Measurements from ENCODE around the gene GON7. TPM values are rescaled to one million over a fixed set of nuclear protein-coding genes. Genes with fewer than 3 reads are reported as not detected.
"Not testable (repeated sequence)": the region's sequence is repeated elsewhere in the genome, so short reads cannot be mapped to it uniquely, and the experiment has no call there.

GON7 gene, protein sequence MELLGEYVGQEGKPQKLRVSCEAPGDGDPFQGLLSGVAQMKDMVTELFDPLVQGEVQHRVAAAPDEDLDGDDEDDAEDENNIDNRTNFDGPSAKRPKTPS
- 14.8 and 15.7 TPM in 2 replicates for total RNA-seq

DNA sequence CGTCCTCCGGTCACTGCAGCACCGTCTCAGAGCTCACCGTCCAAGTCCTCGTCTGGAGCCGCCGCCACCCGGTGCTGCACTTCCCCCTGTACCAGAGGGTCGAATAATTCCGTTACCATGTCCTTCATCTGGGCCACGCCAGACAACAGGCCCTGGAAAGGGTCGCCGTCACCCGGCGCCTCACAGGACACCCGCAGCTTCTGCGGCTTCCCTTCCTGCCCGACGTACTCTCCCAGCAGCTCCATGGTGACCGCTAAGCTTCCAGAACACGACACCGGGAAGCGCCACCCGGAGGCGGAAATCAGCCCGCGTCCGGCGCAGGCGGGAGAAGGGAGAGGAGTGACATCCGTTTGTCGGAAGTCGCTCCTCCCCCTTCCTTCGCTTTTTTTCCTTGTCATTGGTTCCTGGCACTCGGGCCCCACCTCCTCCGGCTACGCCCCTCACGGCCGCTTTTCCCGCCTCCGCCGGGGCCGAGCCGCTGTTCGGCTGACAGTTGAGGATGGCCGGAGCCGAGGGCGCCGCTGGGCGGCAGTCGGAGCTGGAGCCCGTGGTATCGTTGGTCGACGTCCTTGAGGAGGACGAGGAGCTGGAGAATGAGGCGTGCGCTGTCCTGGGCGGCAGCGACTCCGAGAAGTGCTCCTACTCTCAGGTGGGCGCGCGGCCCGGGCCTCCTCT lies at the start of gene GON7, which contains the start of gene UBR7:
Gene GON7, minus strand, starts transcription at position 273 of the 675 bp plus-strand sequence. Its CDS starts 28 bp downstream, at position 245.
Gene UBR7, plus strand, starts transcription at position 464 of the 675 bp plus-strand sequence. Its CDS starts 36 bp downstream, at position 500.
- peak; percentile 89 for DNase-seq (ENCODE audit: low spot score)
- intact Hi-C loops (cut with micrococcal nuclease) = loop anchor here (1.0 to 5.0 kb wide), 5 partner anchors 22 to 412 kb away; partner anchors contain the start of genes BTBD7, GOLGA5 and LYSET
- Mint-ChIP-seq H3K4me3 (peak within 1 kb of the TSS; percentile 99), H3K4me1 (ENCODE audit: low read depth) (peaks cover 48% of the 10 kb centered on the region), H3K36me3 (ENCODE audit: low read depth) (peaks cover 21% of the 10 kb centered on the region), H3K9me3 (no peaks in the 10 kb centered on the region), H3K27me3 (ENCODE audit: insufficient read depth) (no peaks in the 10 kb centered on the region), H3K27ac (peak within 1 kb of the TSS; percentile 93)

DNA sequence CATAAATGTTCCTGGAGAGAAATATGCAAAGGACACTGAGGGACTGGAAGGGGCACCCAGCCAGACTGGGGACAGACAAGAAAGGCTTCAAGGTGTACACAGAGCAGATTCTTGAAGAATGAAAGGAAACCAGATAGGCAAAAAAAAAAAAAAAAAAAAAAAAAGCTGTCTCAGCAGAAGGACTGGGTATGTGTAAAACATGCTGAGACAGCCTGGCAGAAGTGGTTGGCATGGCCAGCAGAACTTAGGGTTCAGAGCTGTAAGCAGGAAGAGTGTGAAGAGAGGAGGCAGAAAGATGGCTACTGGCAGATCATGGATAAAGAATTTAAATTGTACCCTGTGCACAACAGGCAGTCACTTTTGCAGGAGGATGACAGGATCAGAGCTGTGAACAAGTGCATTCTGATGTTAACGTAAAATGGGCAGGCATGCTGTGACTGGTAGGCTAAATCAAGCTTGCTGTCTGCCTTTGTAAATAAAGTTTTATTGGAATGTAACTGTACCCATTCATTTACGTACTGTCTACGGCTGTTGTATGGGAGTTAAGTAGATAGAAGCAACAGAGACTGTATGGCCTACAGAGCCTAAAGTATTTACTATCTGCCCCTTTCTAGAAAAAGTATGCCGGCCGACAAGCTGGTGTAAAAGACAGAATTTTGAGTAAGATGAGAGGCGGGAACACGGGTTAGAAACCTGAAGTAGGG lies 42.4 kb upstream of the GON7 start:
- no peaks in the 10 kb centered on the region for H3K4me1 Mint-ChIP-seq (ENCODE audit: low read depth)
- no peak for DNase-seq (ENCODE audit: low spot score)
- no peaks in the 10 kb centered on the region for H3K27me3 Mint-ChIP-seq (ENCODE audit: insufficient read depth)
- no peak overlapping the region for H3K27ac Mint-ChIP-seq
- no peaks in the 10 kb centered on the region for H3K9me3 Mint-ChIP-seq
- intact Hi-C loops (cut with micrococcal nuclease) = no loop called here
- no peak overlapping the region for H3K4me3 Mint-ChIP-seq
- H3K36me3 Mint-ChIP-seq (ENCODE audit: low read depth) = peaks cover 17% of the 10 kb centered on the region

DNA sequence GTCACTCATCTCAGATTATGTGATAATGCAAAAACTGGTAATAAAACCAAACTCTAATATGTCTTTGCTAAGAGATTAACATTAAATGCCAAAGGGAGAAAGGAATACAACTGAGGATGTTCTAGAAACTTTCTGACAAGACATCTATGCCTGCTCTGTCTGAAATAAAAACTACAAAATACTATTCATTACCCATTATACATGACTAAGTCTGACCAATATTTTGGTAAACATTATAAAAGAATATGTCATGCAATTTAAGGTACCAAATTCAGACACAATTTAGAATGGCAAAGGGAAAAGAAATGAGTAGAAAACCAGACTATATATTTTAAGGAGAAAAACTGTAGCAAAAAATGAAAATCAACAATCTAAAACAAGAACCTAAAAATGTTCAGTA lies 39.7 kb upstream of the GON7 start:
- intact Hi-C loops (cut with micrococcal nuclease) = no loop called here
- Mint-ChIP-seq H3K27ac (no peak overlapping the region), H3K4me3 (no peak overlapping the region), H3K27me3 (ENCODE audit: insufficient read depth) (no peaks in the 10 kb centered on the region), H3K4me1 (ENCODE audit: low read depth) (no peaks in the 10 kb centered on the region), H3K36me3 (ENCODE audit: low read depth) (peaks cover 27% of the 10 kb centered on the region), H3K9me3 (no peaks in the 10 kb centered on the region)
- no peak for DNase-seq (ENCODE audit: low spot score)

DNA sequence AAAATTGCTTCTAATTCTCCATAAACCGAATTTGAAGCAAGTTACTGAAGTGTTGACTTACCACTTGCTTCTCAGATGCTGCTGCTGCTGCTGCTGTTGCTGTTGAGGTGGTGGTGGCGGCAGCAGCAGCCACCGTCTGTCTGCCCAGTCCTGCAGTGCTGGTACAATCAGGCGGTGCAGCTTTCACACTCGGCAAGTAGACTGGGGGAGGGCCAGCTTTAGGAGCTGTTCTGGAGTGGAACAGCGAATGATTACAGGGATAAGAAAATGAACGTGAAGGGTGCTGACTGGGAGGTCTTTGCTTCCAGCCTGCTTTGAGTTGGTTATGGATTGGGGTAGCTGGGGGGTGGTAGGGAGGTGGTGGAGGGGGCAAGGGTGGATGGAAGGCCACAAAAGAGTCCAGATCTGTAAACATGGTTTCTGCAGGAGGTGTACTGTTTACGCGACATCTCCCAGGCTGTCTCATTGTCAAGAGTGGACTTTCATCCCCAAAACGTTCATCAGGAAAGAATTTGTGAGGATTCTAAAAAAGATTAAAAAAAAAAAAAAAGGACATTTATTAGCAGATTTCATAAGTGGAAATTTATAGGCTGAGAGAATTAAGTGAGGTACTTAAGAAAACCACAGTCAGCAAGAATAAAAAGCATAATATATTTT lies 39.0 kb upstream of the GON7 start:
- Mint-ChIP-seq H3K4me3 (no peak overlapping the region), H3K9me3 (no peaks in the 10 kb centered on the region), H3K27ac (no peak overlapping the region), H3K36me3 (ENCODE audit: low read depth) (peaks cover 27% of the 10 kb centered on the region), H3K4me1 (ENCODE audit: low read depth) (no peaks in the 10 kb centered on the region), H3K27me3 (ENCODE audit: insufficient read depth) (no peaks in the 10 kb centered on the region)
- intact Hi-C loops (cut with micrococcal nuclease) = no loop called here
- DNase-seq (ENCODE audit: low spot score) = no peak

DNA sequence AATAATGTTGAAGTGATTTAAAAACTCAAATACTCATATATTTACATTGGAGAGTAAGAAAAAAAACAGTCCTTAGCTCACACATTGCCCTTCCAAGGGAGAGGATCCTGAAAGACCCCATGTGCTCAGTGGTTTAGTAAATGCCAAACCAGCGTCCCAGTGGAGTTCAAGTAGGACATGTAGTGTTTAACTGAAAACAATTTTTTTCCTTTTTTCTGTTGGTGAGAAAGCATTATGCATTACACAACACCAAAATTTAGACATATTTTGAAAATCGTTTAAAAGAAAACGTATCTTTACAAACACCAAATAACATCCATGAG lies 33.8 kb upstream of the GON7 start:
- DNase-seq (ENCODE audit: low spot score) = no peak
- Mint-ChIP-seq H3K27ac (no peak overlapping the region), H3K27me3 (ENCODE audit: insufficient read depth) (no peaks in the 10 kb centered on the region), H3K9me3 (no peaks in the 10 kb centered on the region), H3K4me1 (ENCODE audit: low read depth) (no peaks in the 10 kb centered on the region), H3K36me3 (ENCODE audit: low read depth) (peaks cover 17% of the 10 kb centered on the region), H3K4me3 (no peak overlapping the region)
- intact Hi-C loops (cut with micrococcal nuclease) = no loop called here

DNA sequence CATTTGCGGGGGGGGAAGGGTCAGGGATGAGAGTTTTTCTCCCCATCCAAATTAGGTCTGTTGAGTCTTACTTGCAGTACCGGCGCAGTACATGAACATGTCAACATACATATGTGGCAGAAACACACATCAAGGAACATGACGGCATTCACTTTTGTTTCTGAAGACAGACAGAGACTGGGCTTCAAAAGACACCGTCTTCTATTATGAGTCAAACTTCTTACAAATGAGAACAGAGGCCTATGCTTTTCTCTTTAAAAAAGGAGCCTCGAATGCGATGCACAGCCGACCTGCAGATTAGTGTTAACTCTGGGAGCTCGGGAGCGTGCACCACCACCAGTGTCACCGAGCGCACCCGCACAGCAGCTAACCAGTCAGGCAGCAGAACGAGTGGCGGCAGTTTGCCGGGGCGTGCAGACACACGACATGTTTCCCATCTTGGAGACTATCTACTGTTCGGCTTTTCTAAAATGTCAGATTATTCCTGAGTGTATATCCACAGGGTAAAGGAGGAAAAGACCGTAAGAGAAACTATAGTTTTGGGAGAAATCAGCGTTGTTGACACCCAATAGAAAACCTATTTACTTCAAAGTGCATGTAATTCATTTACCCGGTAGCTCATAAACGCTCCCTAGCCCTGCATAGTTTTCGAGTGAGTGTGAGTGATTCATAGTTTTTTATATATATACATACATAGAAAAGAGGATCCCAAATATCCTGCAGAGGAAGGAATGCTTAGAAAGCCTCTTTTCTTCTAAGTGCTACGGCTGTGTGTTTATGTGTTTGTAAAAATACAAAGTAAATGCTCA lies 33.2 kb upstream of the GON7 start:
- intact Hi-C loops (cut with micrococcal nuclease) = no loop called here
- H3K27me3 Mint-ChIP-seq (ENCODE audit: insufficient read depth) = peaks cover 2% of the 10 kb centered on the region
- DNase-seq (ENCODE audit: low spot score) = no peak
- H3K4me1 Mint-ChIP-seq (ENCODE audit: low read depth) = no peaks in the 10 kb centered on the region
- no peaks in the 10 kb centered on the region for H3K9me3 Mint-ChIP-seq
- no peak overlapping the region for H3K4me3 Mint-ChIP-seq
- H3K27ac Mint-ChIP-seq = no peak overlapping the region
- H3K36me3 Mint-ChIP-seq (ENCODE audit: low read depth) = peaks cover 13% of the 10 kb centered on the region

DNA sequence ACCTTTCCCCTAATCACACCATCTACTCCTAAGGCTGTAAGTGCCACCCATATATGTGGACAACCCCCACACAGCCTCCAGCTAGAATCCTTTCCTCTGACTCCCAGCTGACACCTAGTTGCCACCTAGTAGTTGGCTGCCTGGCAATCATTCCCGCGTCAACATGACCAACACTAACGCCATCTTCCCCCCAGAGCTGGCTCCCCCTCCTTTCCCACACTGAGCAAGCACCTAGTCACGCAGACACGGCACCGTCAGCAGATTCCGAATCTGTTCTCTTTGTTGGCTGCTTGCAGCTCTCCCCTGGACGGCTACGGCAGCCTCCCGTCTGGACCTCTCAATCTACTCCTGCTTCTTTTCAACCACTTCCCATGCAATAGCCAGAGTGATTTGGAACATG lies 27.9 kb upstream of the GON7 start:
- intact Hi-C loops (cut with micrococcal nuclease) = no loop called here
- no peak overlapping the region for H3K27ac Mint-ChIP-seq
- H3K36me3 Mint-ChIP-seq (ENCODE audit: low read depth) = no peaks in the 10 kb centered on the region
- no peak overlapping the region for H3K4me3 Mint-ChIP-seq
- no peak for DNase-seq (ENCODE audit: low spot score)
- H3K27me3 Mint-ChIP-seq (ENCODE audit: insufficient read depth) = peaks cover 8% of the 10 kb centered on the region
- H3K9me3 Mint-ChIP-seq = no peaks in the 10 kb centered on the region
- peaks cover 8% of the 10 kb centered on the region for H3K4me1 Mint-ChIP-seq (ENCODE audit: low read depth)

DNA sequence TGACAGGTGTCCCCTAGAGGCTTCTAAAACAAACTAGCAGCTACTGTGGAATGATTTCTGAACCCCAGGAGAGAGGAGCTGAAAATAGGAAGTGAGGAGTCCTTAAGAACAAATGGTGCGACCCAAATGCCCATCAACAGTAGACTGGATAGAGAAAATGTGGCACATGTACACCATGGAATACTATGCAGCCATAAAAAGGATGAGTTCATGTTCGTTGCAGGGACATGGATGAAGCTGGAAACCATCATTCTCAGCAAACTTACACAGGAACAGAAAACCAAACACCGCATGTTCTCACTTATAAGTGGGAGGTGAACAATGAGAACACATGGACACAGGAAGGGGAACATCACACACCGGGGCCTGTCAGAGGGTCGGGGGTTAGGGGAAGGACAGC lies 26.2 kb upstream of the GON7 start:
- H3K4me1 Mint-ChIP-seq (ENCODE audit: low read depth); DNase-seq (ENCODE audit: low spot score); H3K36me3 Mint-ChIP-seq (ENCODE audit: low read depth); H3K27ac Mint-ChIP-seq; intact Hi-C loops (cut with micrococcal nuclease); H3K27me3 Mint-ChIP-seq (ENCODE audit: insufficient read depth); H3K9me3 Mint-ChIP-seq; H3K4me3 Mint-ChIP-seq: not testable (repeated sequence)

DNA sequence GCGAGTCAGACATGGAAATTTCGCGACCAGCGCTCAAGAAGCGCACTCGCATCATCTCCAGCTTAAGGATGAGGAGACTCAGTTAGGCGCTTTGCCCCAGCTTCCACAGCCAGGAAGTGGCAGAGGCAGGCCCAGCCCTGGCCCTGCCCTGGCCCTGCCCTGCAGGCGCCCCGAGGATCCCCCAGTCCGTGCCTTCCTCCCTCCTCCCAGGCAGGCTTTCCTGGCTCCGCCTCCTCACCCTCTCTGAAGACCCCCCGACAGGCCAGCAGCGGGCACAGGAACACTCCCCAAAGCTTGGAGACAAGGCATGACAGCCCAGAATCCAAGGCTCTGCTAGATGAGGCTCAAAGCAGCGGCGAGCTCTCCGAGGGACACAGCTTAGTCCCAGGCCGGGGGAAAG lies 25.3 kb upstream of the GON7 start:
- Mint-ChIP-seq H3K27me3 (ENCODE audit: insufficient read depth) (peaks cover 8% of the 10 kb centered on the region), H3K9me3 (no peaks in the 10 kb centered on the region), H3K4me1 (ENCODE audit: low read depth) (peaks cover 8% of the 10 kb centered on the region), H3K4me3 (no peak overlapping the region), H3K27ac (no peak overlapping the region), H3K36me3 (ENCODE audit: low read depth) (peaks cover 11% of the 10 kb centered on the region)
- no peak for DNase-seq (ENCODE audit: low spot score)
- intact Hi-C loops (cut with micrococcal nuclease) = no loop called here

DNA sequence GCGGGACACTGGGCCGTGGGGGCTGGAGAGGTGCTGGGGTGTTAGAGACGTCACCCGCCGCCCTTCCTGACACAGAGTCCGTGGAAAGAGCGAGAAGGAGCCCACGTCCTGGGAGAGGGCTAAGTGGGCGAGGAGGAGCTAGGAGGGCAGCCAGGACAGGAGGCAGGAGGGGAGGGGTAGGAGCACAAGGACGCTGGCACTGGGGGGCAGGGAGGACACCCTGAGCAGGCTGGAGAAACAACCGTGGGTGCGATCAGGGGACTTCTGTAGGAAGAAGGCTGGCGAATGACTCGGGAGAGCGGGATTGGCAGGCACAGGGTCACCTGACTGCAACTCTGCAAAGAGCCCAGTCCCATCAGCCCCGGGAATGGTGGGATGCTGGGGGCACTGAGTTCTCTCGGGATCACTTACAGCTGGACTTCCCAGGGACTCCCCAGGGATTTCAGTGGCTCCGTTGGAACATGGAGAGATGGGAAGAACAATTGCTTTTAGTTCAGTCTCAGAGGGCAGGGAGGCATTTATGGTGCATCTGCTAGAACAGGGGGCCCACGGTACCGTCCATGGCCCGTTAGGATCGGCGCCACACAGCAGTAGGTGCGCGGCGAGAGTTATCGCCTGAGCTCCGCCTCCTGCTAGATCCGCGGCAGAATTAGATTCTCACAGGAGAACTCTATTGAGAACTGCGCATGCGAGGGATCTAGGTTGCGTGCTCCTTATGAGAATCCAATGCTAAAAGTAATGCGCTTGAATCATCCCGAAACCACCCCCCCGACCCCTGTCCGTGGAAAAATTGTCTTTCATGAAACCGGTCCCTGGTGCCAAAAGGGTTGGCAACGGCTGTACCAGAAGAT lies 24.5 kb upstream of the GON7 start:
- intact Hi-C loops (cut with micrococcal nuclease) = no loop called here
- Mint-ChIP-seq H3K27ac (peak overlapping the region; percentile 18), H3K4me1 (ENCODE audit: low read depth) (peaks cover 8% of the 10 kb centered on the region), H3K27me3 (ENCODE audit: insufficient read depth) (peaks cover 8% of the 10 kb centered on the region), H3K9me3 (no peaks in the 10 kb centered on the region), H3K36me3 (ENCODE audit: low read depth) (peaks cover 15% of the 10 kb centered on the region), H3K4me3 (peak overlapping the region; percentile 72)
- no peak for DNase-seq (ENCODE audit: low spot score)

DNA sequence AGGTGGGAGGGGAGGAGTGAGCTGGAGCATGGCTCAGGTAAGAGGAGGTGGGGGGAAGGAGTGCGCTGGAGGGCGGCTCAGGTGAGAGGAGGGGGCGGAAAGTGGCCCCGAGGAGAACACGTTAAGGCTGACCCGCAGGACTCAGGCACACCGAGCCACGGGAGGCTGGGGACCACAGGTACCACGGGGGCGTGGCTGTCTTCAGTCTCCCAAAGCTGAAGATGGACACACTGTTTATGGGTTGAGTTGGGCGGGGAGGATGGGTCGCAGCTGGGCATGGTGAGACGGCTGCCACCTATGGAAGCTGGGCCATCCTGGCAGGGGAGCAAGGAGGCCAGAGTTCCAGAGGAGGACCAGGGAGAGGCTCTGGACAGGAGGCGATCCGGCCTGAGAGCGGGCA lies 23.7 kb upstream of the GON7 start:
- DNase-seq (ENCODE audit: low spot score) = no peak
- Mint-ChIP-seq H3K4me3 (peak overlapping the region; percentile 72), H3K27ac (no peak overlapping the region), H3K36me3 (ENCODE audit: low read depth) (peaks cover 23% of the 10 kb centered on the region), H3K27me3 (ENCODE audit: insufficient read depth) (peaks cover 8% of the 10 kb centered on the region), H3K4me1 (ENCODE audit: low read depth) (peaks cover 8% of the 10 kb centered on the region), H3K9me3 (no peaks in the 10 kb centered on the region)
- intact Hi-C loops (cut with micrococcal nuclease) = no loop called here

DNA sequence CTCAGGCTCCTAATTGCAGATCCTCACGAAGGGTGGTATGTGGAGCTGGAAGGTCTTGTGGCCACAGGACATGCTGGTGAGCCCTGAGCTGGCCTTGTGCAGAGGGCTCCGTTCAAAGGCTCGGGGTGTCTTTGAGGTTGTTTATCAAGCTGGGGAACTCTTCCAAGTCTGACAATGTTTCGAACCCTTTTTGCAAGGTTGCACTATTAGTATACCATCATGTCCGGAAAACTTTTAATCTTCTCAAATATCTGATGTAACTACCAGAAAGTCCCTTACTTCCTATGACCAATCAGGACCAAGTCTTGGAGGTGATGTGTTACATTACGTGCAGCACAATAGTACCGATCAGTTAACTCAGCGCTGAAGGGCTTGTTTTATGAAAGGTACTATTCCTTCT lies 21.7 kb upstream of the GON7 start:
- no peak overlapping the region for H3K4me3 Mint-ChIP-seq
- no peak overlapping the region for H3K27ac Mint-ChIP-seq
- intact Hi-C loops (cut with micrococcal nuclease) = no loop called here
- peaks cover 8% of the 10 kb centered on the region for H3K4me1 Mint-ChIP-seq (ENCODE audit: low read depth)
- H3K27me3 Mint-ChIP-seq (ENCODE audit: insufficient read depth) = peaks cover 6% of the 10 kb centered on the region
- H3K36me3 Mint-ChIP-seq (ENCODE audit: low read depth) = peaks cover 28% of the 10 kb centered on the region
- no peaks in the 10 kb centered on the region for H3K9me3 Mint-ChIP-seq
- no peak for DNase-seq (ENCODE audit: low spot score)

All from activated T-helper 1 cell treated with anti-CD3 and anti-CD28 coated beads, Interleukin-12 subunit alpha, Interleukin-12 subunit beta, Interleukin-2, Interleukin-4 antibody, amounts not matched to agents 30 ng/mL and 10 ng/mL and 1 ng/mL, durations not matched to agents 14 hours and 24 hours and 36 hours (primary cell).